Measurements from ENCODE around the gene SLIT1. TPM values are rescaled to one million over a fixed set of nuclear protein-coding genes. Genes with fewer than 3 reads are reported as not detected.

SLIT1 gene
- total and polyA plus RNA-seq, 2 experiments from 2014 or later: not detected

DNA sequence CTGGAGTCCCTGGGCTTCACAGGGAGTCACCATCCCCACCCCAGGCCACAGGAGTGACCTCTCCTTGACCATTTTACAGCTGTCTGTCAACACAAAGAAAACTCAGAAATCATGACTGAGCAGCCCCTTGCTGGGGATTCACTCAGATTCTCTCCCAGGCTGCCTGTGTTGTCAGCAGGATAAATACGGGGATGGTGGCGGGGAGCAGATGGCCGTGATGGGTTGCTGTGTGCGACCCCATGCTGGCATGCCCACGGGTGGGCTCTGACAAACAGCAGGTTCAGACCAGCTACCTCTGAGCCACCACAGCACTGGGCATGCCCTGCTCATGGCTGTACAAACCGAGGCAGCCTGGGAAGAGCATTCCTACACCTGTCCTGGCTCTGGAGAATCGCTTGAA lies 136.1 kb downstream of the SLIT1 start:
- TF ChIP-seq EZH2 (IDR thresholded peaks at IDR 0.05; ENCODE audit: insufficient read depth, poor library complexity, severe bottlenecking) (no peak), EZH2phosphoT487 (IDR thresholded peaks at IDR 0.05; ENCODE audit: insufficient read depth, low read depth) (no peak)
- no peaks in the 10 kb centered on the region for H3F3A ChIP-seq (ENCODE audit: insufficient read depth)

DNA sequence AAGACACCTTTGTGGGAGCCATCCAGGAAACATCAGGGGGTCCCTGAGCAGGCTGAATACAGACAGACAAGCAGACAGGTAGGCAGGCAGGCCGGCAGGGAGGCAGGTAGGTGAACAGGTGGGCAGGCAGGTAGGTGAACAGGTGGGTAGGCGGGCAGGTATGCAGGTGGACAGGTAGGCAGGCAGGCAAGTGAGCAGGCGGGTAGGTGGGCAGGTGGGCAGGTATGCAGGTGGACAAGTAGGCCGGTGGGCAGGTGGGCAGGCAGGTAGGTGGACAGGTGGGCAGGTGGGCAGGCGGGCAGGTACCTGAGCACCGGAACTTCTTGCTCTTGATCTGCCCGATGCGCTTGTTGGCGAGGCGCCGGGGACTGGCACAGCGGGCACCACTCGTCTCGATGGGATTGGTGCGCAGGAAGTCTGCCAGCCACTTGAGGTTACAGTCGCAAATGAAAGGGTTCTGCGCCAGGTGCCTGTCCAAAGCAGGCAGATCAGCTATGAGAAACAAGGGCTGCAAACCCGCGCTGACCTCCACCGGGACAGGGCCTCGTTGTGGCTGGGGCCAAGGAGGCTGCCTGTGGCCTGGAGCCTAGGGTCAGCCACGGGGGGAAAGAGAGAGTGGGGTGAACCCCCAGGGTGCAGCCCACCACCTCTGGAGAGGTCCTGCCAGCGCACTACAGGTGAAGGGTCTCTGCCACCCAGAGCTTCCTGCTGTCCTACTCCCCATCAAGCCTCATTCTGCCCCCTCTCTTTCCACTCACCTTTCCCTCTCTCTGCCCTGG lies 136.9 kb downstream of the SLIT1 start:
- Histone ChIP-seq H3K27me3 (replicated peaks; ENCODE audit: insufficient read depth) (peaks cover 15% of the 10 kb centered on the region), H3K4me2 (ENCODE audit: unreplicated experiment) (no peak overlapping the region), H3K9me3 (ENCODE audit: low read depth) (no peaks in the 10 kb centered on the region), H3F3A (ENCODE audit: insufficient read depth) (no peaks in the 10 kb centered on the region), H3K79me2 (ENCODE audit: insufficient read depth) (no peaks in the 10 kb centered on the region), H3K4me3 (no peak overlapping the region), H3K36me3 (ENCODE audit: low read depth) (no peaks in the 10 kb centered on the region), H4K20me1 (ENCODE audit: insufficient read depth) (no peaks in the 10 kb centered on the region), H3K9ac (no peak overlapping the region), H3K4me1 (ENCODE audit: insufficient read depth) (no peaks in the 10 kb centered on the region), H3K9me2 (ENCODE audit: insufficient read depth) (no peaks in the 10 kb centered on the region), H3K27ac (no peak overlapping the region), H2AFZ (no peak overlapping the region)
- in situ Hi-C loops (cut with MboI): loop anchor here (25.0 kb wide), 1 partner anchor 662 kb away; no protein-coding TSS in a partner anchor
- TF ChIP-seq EZH2phosphoT487 (IDR thresholded peaks at IDR 0.05; ENCODE audit: insufficient read depth, low read depth) (no peak), EZH2 (IDR thresholded peaks at IDR 0.05; ENCODE audit: insufficient read depth, poor library complexity, severe bottlenecking) (no peak)
- no peak for DNase-seq
- 73 to 80% methylated on average over 19 to 23 of the region's 23 CpGs for WGBS, 2 experiments (ENCODE audit: low coverage in 1 of 2, low lambda C conversion rate in 2 of 2, missing lambda C conversion rate in 2 of 2)

More for the DNA sequence above, 136.1 kb downstream of the SLIT1 start:
- WGBS, 2 experiments (ENCODE audit: low coverage in 1 of 2, low lambda C conversion rate in 2 of 2, missing lambda C conversion rate in 2 of 2): 58 to 67% methylated on average over 7 of the region's 7 CpGs
- no peak overlapping the region for H3K4me3 ChIP-seq
- no peak overlapping the region for H3K27ac ChIP-seq
- no peaks in the 10 kb centered on the region for H3K79me2 ChIP-seq (ENCODE audit: insufficient read depth)
- no peak for DNase-seq
- no peaks in the 10 kb centered on the region for H3K36me3 ChIP-seq (ENCODE audit: low read depth)
- in situ Hi-C loops (cut with MboI): loop anchor here (25.0 kb wide), 1 partner anchor 662 kb away; no protein-coding TSS in a partner anchor
- H3K9me3 ChIP-seq (ENCODE audit: low read depth): no peaks in the 10 kb centered on the region
- no peak overlapping the region for H3K9ac ChIP-seq
- no peak overlapping the region for H2AFZ ChIP-seq
- no peak overlapping the region for H3K4me2 ChIP-seq (ENCODE audit: unreplicated experiment)
- H3K27me3 ChIP-seq (replicated peaks; ENCODE audit: insufficient read depth): peaks cover 15% of the 10 kb centered on the region
- no peaks in the 10 kb centered on the region for H3K4me1 ChIP-seq (ENCODE audit: insufficient read depth)
- H3K9me2 ChIP-seq (ENCODE audit: insufficient read depth): no peaks in the 10 kb centered on the region
- H4K20me1 ChIP-seq (ENCODE audit: insufficient read depth): no peaks in the 10 kb centered on the region

DNA sequence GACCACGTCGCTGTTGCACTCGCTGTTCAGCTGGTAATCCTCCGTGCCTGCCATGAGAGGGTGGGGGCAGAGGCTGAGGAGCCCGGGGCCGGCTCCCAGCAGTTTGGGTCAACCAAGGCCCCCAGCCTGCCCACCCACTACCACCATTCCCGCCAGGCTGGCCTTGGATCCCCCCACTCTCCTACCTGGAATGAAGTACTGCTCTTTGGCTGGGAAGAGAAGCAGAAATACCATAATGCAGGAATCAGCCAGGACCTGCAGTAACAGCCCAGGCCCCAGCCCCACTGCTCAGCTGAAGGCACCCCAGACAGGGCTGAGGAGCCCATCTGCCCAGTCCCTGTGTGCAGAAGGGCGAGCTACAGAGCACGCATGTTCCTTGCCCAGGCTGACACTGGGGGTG lies 138.0 kb downstream of the SLIT1 start:
- H3K36me3 ChIP-seq (ENCODE audit: low read depth): no peaks in the 10 kb centered on the region
- DNase-seq: no peak
- peaks cover 15% of the 10 kb centered on the region for H3K27me3 ChIP-seq (replicated peaks; ENCODE audit: insufficient read depth)
- no peak overlapping the region for H3K9ac ChIP-seq
- no peaks in the 10 kb centered on the region for H3F3A ChIP-seq (ENCODE audit: insufficient read depth)
- H2AFZ ChIP-seq: no peak overlapping the region
- 70 to 80% methylated on average over 9 of the region's 9 CpGs for WGBS, 2 experiments (ENCODE audit: low coverage in 1 of 2, low lambda C conversion rate in 2 of 2, missing lambda C conversion rate in 2 of 2)
- H3K4me1 ChIP-seq (ENCODE audit: insufficient read depth): no peaks in the 10 kb centered on the region
- H3K9me3 ChIP-seq (ENCODE audit: low read depth): no peaks in the 10 kb centered on the region
- TF ChIP-seq EZH2phosphoT487 (IDR thresholded peaks at IDR 0.05; ENCODE audit: insufficient read depth, low read depth): no peak
- no peak for TF ChIP-seq EZH2 (IDR thresholded peaks at IDR 0.05; ENCODE audit: insufficient read depth, poor library complexity, severe bottlenecking)
- H3K4me2 ChIP-seq (ENCODE audit: unreplicated experiment): no peak overlapping the region
- no peak overlapping the region for H3K27ac ChIP-seq
- no peaks in the 10 kb centered on the region for H3K9me2 ChIP-seq (ENCODE audit: insufficient read depth)
- H3K4me3 ChIP-seq: no peak overlapping the region
- H3K79me2 ChIP-seq (ENCODE audit: insufficient read depth): no peaks in the 10 kb centered on the region
- in situ Hi-C loops (cut with MboI): loop anchor here (25.0 kb wide), 1 partner anchor 660 kb away; no protein-coding TSS in a partner anchor
- H4K20me1 ChIP-seq (ENCODE audit: insufficient read depth): no peaks in the 10 kb centered on the region

DNA sequence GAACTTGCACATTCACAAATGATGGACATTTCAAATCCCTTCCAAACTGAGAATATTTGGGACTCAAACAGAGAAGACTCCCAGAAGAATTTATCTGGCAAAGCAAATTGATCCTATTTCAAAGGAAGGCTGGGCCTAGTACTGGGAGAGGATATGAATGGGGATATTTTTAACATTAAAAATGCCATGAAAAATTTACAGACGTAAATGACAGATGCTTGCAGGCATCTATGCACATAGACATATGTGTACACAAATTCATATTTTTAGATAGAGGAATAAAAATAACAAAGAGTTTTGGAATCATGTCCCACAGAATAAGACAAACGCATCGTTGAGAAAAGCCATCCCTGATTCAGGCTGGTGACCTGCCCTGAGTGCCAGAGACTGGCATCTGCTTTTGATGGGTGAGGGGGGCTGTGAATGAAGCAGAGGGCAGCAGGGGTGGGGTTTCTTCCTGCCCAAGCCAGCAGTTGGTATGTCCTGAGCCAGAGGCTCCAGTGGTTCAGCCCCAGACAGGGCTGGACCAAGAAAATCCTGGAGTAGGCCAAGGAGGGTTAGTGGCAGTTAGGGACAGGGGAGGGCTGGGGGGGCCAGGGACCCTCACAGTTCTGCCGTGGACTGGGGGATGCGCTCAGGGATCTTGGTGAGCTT lies 138.5 kb downstream of the SLIT1 start:
- no peak overlapping the region for H3K9ac ChIP-seq
- no peaks in the 10 kb centered on the region for H3K79me2 ChIP-seq (ENCODE audit: insufficient read depth)
- no peak overlapping the region for H3K27ac ChIP-seq
- no peaks in the 10 kb centered on the region for H3K4me1 ChIP-seq (ENCODE audit: insufficient read depth)
- no peaks in the 10 kb centered on the region for H4K20me1 ChIP-seq (ENCODE audit: insufficient read depth)
- WGBS, 2 experiments (ENCODE audit: low coverage in 1 of 2, low lambda C conversion rate in 2 of 2, missing lambda C conversion rate in 2 of 2): 61 to 76% methylated on average over 5 of the region's 5 CpGs
- no peak overlapping the region for H3K4me3 ChIP-seq
- in situ Hi-C loops (cut with MboI): loop anchor here (25.0 kb wide), 1 partner anchor 660 kb away; no protein-coding TSS in a partner anchor
- no peak overlapping the region for H3K4me2 ChIP-seq (ENCODE audit: unreplicated experiment)
- TF ChIP-seq EZH2phosphoT487 (IDR thresholded peaks at IDR 0.05; ENCODE audit: insufficient read depth, low read depth): no peak
- TF ChIP-seq EZH2 (IDR thresholded peaks at IDR 0.05; ENCODE audit: insufficient read depth, poor library complexity, severe bottlenecking): no peak
- no peaks in the 10 kb centered on the region for H3K9me2 ChIP-seq (ENCODE audit: insufficient read depth)
- no peak overlapping the region for H2AFZ ChIP-seq
- no peaks in the 10 kb centered on the region for H3K9me3 ChIP-seq (ENCODE audit: low read depth)
- no peak for DNase-seq
- H3K27me3 ChIP-seq (replicated peaks; ENCODE audit: insufficient read depth): peaks cover 9% of the 10 kb centered on the region
- no peaks in the 10 kb centered on the region for H3K36me3 ChIP-seq (ENCODE audit: low read depth)
- H3F3A ChIP-seq (ENCODE audit: insufficient read depth): no peaks in the 10 kb centered on the region

All from GM23248 (cell line).